ENCODE results near the gene LPCAT3.
A peak's percentile ranks its signal among the peaks of the same experiment; 100 is the strongest.

Gene LPCAT3

GRCh38 chr12:6951551-6952120 lies 66.6 kb downstream of the LPCAT3 start:
- no peaks in the 10 kb centered on the region for H3K27me3 ChIP-seq (ENCODE audit: control insufficient read depth, insufficient read depth, low read length)
- peaks cover 2% of the 10 kb centered on the region; the same call in 1 of the 2 replicates for H3K36me3 ChIP-seq (ENCODE audit: control insufficient read depth, insufficient read depth, low read length)
- H3K4me1 ChIP-seq (ENCODE audit: control insufficient read depth, insufficient read depth, low read length) = peaks cover 5% of the 10 kb centered on the region
- no peak overlapping the region for H3K27ac ChIP-seq (ENCODE audit: low read depth, low read length)
- no peak overlapping the region for H3K9ac ChIP-seq (ENCODE audit: low read depth, low read length)
- H3K4me3 ChIP-seq (ENCODE audit: low read depth, low read length) = no peak overlapping the region
- H3K9me3 ChIP-seq (ENCODE audit: control insufficient read depth, insufficient read depth, low read length) = no peaks in the 10 kb centered on the region

GRCh38 chr12:6950811-6951540 lies 67.3 kb downstream of the LPCAT3 start, which contains the start of gene PTPN6:
PTPN6 (plus strand) TSS chr12:6951356; CDS start chr12:6951513, 157 bp downstream.
- H3K9me3 ChIP-seq (ENCODE audit: control insufficient read depth, insufficient read depth, low read length) = no peaks in the 10 kb centered on the region
- no peak within 1 kb of the TSS for H3K27ac ChIP-seq (ENCODE audit: low read depth, low read length)
- H3K9ac ChIP-seq (ENCODE audit: low read depth, low read length) = no peak within 1 kb of the TSS; the same call in 1 of the 2 replicates
- no peaks in the 10 kb centered on the region for H3K27me3 ChIP-seq (ENCODE audit: control insufficient read depth, insufficient read depth, low read length)
- peaks cover 5% of the 10 kb centered on the region for H3K4me1 ChIP-seq (ENCODE audit: control insufficient read depth, insufficient read depth, low read length)
- H3K4me3 ChIP-seq (ENCODE audit: low read depth, low read length) = no peak within 1 kb of the TSS
- H3K36me3 ChIP-seq (ENCODE audit: control insufficient read depth, insufficient read depth, low read length) = peaks cover 1% of the 10 kb centered on the region; the same call in 1 of the 2 replicates

GRCh38 chr12:6950401-6950801 lies 67.9 kb downstream of the LPCAT3 start:
- Histone ChIP-seq H3K36me3 (ENCODE audit: control insufficient read depth, insufficient read depth, low read length) (no peaks in the 10 kb centered on the region), H3K4me3 (ENCODE audit: low read depth, low read length) (no peak overlapping the region), H3K4me1 (ENCODE audit: control insufficient read depth, insufficient read depth, low read length) (peaks cover 11% of the 10 kb centered on the region), H3K27ac (ENCODE audit: low read depth, low read length) (no peak overlapping the region), H3K27me3 (ENCODE audit: control insufficient read depth, insufficient read depth, low read length) (no peaks in the 10 kb centered on the region), H3K9me3 (ENCODE audit: control insufficient read depth, insufficient read depth, low read length) (no peaks in the 10 kb centered on the region), H3K9ac (ENCODE audit: low read depth, low read length) (no peak overlapping the region; the same call in 1 of the 2 replicates)

- no peak overlapping the region for H3K27ac ChIP-seq (ENCODE audit: low read depth, low read length)
These were observed 69.2 kb downstream of the LPCAT3 start for GRCh38 chr12:6948873-6949594.

GRCh38 chr12:6947615-6948014 lies 70.7 kb downstream of the LPCAT3 start:
- H3K4me3 ChIP-seq (ENCODE audit: low read depth, low read length) = no peak overlapping the region
- no peaks in the 10 kb centered on the region for H3K9me3 ChIP-seq (ENCODE audit: control insufficient read depth, insufficient read depth, low read length)
- H3K36me3 ChIP-seq (ENCODE audit: control insufficient read depth, insufficient read depth, low read length) = no peaks in the 10 kb centered on the region
- no peak overlapping the region for H3K9ac ChIP-seq (ENCODE audit: low read depth, low read length)
- H3K27ac ChIP-seq (ENCODE audit: low read depth, low read length) = no peak overlapping the region
- H3K4me1 ChIP-seq (ENCODE audit: control insufficient read depth, insufficient read depth, low read length) = peaks cover 24% of the 10 kb centered on the region
- no peaks in the 10 kb centered on the region for H3K27me3 ChIP-seq (ENCODE audit: control insufficient read depth, insufficient read depth, low read length)

More at GRCh38 chr12:6948873-6949594, 69.2 kb downstream of the LPCAT3 start:
- no peaks in the 10 kb centered on the region for H3K27me3 ChIP-seq (ENCODE audit: control insufficient read depth, insufficient read depth, low read length)
- peaks cover 18% of the 10 kb centered on the region for H3K4me1 ChIP-seq (ENCODE audit: control insufficient read depth, insufficient read depth, low read length)
- H3K9me3 ChIP-seq (ENCODE audit: control insufficient read depth, insufficient read depth, low read length) = no peaks in the 10 kb centered on the region
- H3K9ac ChIP-seq (ENCODE audit: low read depth, low read length) = no peak overlapping the region
- H3K36me3 ChIP-seq (ENCODE audit: control insufficient read depth, insufficient read depth, low read length) = no peaks in the 10 kb centered on the region
- no peak overlapping the region for H3K4me3 ChIP-seq (ENCODE audit: low read depth, low read length)

GRCh38 chr12:6946920-6947374 lies 71.3 kb downstream of the LPCAT3 start:
- Histone ChIP-seq H3K27me3 (ENCODE audit: control insufficient read depth, insufficient read depth, low read length) (no peaks in the 10 kb centered on the region), H3K27ac (ENCODE audit: low read depth, low read length) (peak overlapping the region; percentile 99), H3K9me3 (ENCODE audit: control insufficient read depth, insufficient read depth, low read length) (no peaks in the 10 kb centered on the region), H3K9ac (ENCODE audit: low read depth, low read length) (peak overlapping the region; percentile 43; the same call in 1 of the 2 replicates), H3K4me3 (ENCODE audit: low read depth, low read length) (peak overlapping the region; percentile 73), H3K4me1 (ENCODE audit: control insufficient read depth, insufficient read depth, low read length) (peaks cover 25% of the 10 kb centered on the region), H3K36me3 (ENCODE audit: control insufficient read depth, insufficient read depth, low read length) (no peaks in the 10 kb centered on the region)

GRCh38 chr12:6946033-6946919 lies 72.0 kb downstream of the LPCAT3 start:
- peaks cover 6% of the 10 kb centered on the region for H3K36me3 ChIP-seq (ENCODE audit: control insufficient read depth, insufficient read depth, low read length)
- peak overlapping the region; percentile 43; the same call in 1 of the 2 replicates for H3K9ac ChIP-seq (ENCODE audit: low read depth, low read length)
- peaks cover 25% of the 10 kb centered on the region for H3K4me1 ChIP-seq (ENCODE audit: control insufficient read depth, insufficient read depth, low read length)
- H3K27me3 ChIP-seq (ENCODE audit: control insufficient read depth, insufficient read depth, low read length) = no peaks in the 10 kb centered on the region
- peak overlapping the region; percentile 99 for H3K27ac ChIP-seq (ENCODE audit: low read depth, low read length)
- no peaks in the 10 kb centered on the region for H3K9me3 ChIP-seq (ENCODE audit: control insufficient read depth, insufficient read depth, low read length)
- H3K4me3 ChIP-seq (ENCODE audit: low read depth, low read length) = peak overlapping the region; percentile 73

GRCh38 chr12:6945613-6946012 lies 72.7 kb downstream of the LPCAT3 start:
- peak overlapping the region; percentile 73 for H3K4me3 ChIP-seq (ENCODE audit: low read depth, low read length)
- no peaks in the 10 kb centered on the region for H3K9me3 ChIP-seq (ENCODE audit: control insufficient read depth, insufficient read depth, low read length)
- H3K27ac ChIP-seq (ENCODE audit: low read depth, low read length) = peak overlapping the region; percentile 99
- H3K27me3 ChIP-seq (ENCODE audit: control insufficient read depth, insufficient read depth, low read length) = no peaks in the 10 kb centered on the region
- no peak overlapping the region for H3K9ac ChIP-seq (ENCODE audit: low read depth, low read length)
- H3K36me3 ChIP-seq (ENCODE audit: control insufficient read depth, insufficient read depth, low read length) = peaks cover 12% of the 10 kb centered on the region
- peaks cover 25% of the 10 kb centered on the region for H3K4me1 ChIP-seq (ENCODE audit: control insufficient read depth, insufficient read depth, low read length)

- Histone ChIP-seq H3K27me3 (ENCODE audit: control insufficient read depth, insufficient read depth, low read length) (no peaks in the 10 kb centered on the region), H3K36me3 (ENCODE audit: control insufficient read depth, insufficient read depth, low read length) (peaks cover 18% of the 10 kb centered on the region), H3K27ac (ENCODE audit: low read depth, low read length) (peak overlapping the region; percentile 99), H3K4me3 (ENCODE audit: low read depth, low read length) (peak overlapping the region; percentile 83), H3K4me1 (ENCODE audit: control insufficient read depth, insufficient read depth, low read length) (peaks cover 25% of the 10 kb centered on the region), H3K9me3 (ENCODE audit: control insufficient read depth, insufficient read depth, low read length) (no peaks in the 10 kb centered on the region), H3K9ac (ENCODE audit: low read depth, low read length) (peak overlapping the region; percentile 95)
These were observed 73.7 kb downstream of the LPCAT3 start for GRCh38 chr12:6944381-6945186.

All from HUES48 (cell line).